Left cardiac atrium (tissue), 4 donors: ENCODE measurements around the gene MIER3. TPM values are rescaled to one million over a fixed set of nuclear protein-coding genes. Genes with fewer than 3 reads are reported as not detected.
"Not testable (repeated sequence)": the region's sequence is repeated elsewhere in the genome, so short reads cannot be mapped to it uniquely, and the experiment has no call there.

Source experiments
- ATAC-seq, 2 donors: fragments of 200-7000 bp; cut with Tn5 transposase; one replicate each; pipeline ENCODE4 v1.9.1; 2020; ENCODE audit warnings: mild to moderate bottlenecking in 2 of 2, moderate library complexity in 2 of 2
- DNase-seq: peaks from one replicate; pipeline ENCODE4 v3.0.0-alpha.2; 2020
- intact Hi-C, 2 donors: fragments of 100-400 bp; cut with DNase I; formaldehyde crosslinking; loops; one replicate each; pipeline versions ENCODE4 v1.14.1 to v1.15.1; 2022 to 2023
- long read RNA-seq: library from polyadenylated mRNA; unstranded; transcript quantifications from one replicate; pipeline ENCODE4 v2.0.0, GENCODE V29; 2021
- total RNA-seq, 2 donors: library from RNA; stranded (reverse); fragmentation: NEBNext Ultra II Directional; extraction: Animal tissue kit (Norgen Biotek cat#: 25700); gene quantifications; one replicate each; pipeline ENCODE4 v1.2.1, GENCODE V29; 2021
- donor health status: DM: no; HTN: yes; CAD: no.
- donor health status: DM: no; HTN: yes; CAD: no; lungs with severe emphysema.
- donor health status: DM: yes; HTN: yes; CAD: no.
- donor health status: Dilated cardiomyopathy.

The MIER3 gene, protein sequence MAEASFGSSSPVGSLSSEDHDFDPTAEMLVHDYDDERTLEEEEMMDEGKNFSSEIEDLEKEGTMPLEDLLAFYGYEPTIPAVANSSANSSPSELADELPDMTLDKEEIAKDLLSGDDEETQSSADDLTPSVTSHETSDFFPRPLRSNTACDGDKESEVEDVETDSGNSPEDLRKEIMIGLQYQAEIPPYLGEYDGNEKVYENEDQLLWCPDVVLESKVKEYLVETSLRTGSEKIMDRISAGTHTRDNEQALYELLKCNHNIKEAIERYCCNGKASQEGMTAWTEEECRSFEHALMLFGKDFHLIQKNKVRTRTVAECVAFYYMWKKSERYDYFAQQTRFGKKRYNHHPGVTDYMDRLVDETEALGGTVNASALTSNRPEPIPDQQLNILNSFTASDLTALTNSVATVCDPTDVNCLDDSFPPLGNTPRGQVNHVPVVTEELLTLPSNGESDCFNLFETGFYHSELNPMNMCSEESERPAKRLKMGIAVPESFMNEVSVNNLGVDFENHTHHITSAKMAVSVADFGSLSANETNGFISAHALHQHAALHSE
- total RNA-seq, result 10 to 100 TPM; 12.6 to 16.6 TPM
- long read RNA-seq, partial matches to known transcripts, result 0 of 4 reads
- long read RNA-seq, other reads (novel, unspliced or antisense), result 4 of 4 reads

DNA sequence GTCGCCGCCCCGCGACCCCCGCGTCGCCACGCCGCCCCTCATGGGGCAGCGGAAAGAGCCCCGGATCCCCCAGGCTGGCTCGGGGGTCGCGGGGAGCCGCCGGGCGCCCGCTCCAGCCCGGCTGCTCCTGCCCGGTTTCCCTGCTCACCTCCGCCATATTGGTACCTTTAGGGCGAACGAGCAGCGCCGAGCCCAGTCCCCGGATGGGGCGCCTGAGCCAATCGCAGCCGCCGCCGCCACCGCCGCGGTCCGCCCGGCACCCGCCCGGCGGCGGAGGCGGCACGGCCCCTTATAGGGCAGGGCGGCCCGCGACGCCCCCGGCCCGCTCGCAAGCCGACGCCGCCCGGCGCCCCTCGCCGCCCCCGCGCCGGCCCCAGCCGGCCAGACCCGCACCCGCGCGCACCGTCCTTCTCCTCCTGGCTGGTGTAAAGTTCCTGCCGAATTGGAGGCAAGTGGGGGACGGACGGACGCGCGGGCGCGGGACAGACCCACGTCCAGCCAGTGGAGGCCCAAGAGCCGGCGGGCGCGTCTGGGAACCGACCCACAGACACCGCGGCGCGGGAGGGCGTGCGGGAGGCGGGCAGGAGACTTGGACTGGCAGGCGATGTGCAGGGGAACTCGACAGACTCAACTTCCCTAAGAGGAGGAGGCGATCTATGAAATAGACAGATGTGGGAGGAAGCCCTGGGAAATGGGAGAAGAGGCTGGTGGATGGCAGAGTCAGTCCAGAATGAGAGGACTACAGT, at the start of gene MIER3:
TSS of gene MIER3 (minus strand) at position 178 of the 746 bp plus-strand sequence. CDS start at position 157, 21 bp downstream.
- DNase-seq (peak; percentile 87), ATAC-seq (peak; percentile 96 to 98)
- intact Hi-C loops, result no loop called here

DNA sequence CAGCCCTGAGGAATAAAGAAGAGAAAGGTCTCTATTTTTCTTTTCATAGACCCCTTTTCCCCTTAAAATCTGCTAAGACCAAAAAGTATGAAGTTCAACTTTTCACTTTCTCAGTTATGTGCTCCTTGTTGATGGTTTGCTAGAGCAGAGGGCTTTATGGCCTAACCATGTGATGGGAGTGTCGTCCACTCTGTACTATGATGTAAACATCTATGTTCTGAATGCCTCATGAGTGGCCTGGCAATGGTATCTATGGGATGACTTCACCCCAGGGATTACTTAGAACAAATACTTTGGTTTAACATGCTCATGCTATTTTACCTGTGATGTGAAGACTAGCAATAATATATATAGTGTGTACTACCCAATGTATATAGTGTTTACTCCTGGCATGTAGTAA, 43.7 kb upstream of the MIER3 start:
- no peak for DNase-seq
- intact Hi-C loops, result no loop called here
- no peak for ATAC-seq

DNA sequence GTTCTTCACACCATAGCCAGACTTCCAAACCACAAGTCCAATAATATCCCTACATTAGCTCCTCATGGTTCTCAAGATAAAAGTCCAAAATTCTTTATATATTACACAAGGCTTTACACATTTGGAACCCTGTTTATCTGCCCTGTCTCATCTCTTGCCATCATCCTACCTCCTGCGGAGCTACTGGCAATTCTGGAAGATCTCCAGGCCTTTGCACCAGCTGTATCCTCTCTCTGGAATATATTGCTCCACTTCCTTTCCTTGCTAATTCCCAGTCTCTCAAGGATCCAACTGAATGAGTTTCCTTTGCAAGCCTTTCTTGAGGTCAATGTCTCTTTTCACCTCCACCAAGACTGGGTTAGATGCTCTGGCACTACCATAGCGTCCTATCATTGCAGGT, 41.3 kb upstream of the MIER3 start:
- intact Hi-C loops, result no loop called here
- DNase-seq (no peak), ATAC-seq (no peak)

DNA sequence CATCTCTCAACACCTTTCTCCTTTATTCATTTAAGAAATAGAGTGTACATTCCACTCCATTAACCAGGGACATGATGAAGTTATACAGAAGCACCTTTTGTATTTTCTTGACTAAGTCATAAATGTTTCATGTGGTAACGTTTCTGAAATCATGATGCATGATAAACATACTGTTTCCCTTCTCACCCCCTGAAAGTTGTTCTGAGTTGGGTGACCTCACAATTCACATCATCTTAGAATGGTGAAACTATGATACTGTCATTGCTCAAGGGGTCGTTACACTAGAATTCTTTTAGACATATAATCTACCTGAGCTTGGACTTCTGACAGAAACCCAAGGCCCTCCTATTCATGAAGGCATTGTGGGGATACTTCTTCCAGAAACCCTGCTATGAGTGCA, 37.8 kb upstream of the MIER3 start:
- intact Hi-C loops, result no loop called here
- DNase-seq, result no peak
- ATAC-seq, result no peak

DNA sequence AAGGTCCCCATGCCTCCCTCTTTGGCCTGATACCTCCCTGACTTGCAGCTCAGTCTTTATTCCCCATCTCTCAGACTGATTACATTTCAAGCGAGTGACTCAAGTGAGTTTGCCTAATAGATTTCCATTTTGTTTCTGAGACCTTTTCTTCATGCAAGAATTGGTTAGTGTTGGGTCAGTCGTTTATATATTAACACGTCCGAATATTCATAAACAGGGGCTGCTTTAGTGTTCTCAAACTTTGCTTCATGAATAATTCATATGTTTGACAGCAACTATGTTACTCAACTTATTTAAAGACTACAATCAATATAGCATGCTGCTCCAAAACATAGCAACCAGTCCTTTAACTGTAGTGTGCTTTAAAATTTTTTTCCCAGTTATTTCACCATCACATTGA, 36.6 kb upstream of the MIER3 start:
- ATAC-seq (no peak), DNase-seq (no peak)
- intact Hi-C loops, result no loop called here

DNA sequence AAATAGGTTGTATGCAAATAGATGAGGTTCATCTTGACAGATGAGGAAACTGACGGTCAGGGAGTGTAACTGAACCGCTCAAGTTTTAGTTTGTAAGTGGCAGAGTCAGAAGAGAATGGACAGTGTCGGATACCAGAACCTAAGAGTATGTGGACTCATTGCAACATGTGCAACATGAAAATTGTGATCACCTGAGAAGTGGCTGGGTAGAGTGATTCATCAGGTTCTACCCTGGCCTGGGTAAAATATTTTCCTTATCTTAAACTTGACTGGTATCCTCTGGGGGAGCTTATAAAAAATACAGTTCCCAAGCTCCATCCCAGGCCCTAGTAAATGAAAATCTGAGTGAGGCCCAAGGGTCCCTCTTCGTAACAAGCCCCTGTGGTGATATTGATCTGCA, 35.2 kb upstream of the MIER3 start:
- DNase-seq (no peak), ATAC-seq (no peak)
- intact Hi-C loops, result no loop called here

DNA sequence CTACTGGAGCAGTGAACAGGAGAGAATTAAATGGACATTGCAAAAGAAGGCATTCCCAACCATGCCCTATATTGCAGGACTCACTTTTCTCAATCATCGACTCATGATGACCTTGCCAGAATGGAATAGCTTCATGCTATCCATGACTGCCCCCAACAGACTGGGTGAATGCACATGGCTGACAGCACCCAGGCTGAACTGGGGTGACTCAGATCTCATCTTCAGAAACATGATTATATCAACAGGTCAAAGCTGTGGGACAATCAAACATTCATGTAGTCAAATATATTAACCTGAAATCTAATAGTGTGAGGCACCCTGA, 34.7 kb upstream of the MIER3 start:
- intact Hi-C loops, result no loop called here

DNA sequence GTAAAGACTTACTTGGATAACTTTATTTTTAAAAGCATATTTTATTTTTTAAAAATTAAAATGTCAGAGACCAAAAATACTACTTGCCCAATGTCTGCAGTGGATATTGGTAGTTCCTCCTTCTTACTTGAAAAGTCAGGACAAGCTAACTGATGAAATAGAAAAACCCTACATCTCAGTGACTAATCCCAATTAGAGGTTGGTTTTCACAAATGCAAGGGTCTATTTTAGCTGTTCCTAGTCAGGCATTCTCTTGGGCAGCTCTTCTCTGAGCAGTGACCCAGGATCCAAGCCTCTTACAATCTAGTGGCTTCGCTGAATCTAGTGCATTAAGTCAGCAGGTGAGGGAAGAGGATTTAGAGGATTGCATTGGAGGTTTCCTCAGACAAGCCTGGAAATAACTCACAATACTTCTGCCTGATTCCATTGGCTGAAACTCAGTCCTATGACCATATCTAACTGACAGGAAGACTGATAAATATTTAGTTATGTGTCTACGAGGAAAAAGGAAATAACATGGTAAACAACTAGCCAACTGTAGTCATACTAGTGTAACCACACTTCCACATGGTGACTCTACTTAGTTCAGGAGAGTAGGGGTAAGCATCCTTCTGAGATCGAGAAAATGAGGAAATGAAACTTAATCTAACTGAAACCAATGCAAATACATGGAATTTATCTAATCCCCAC, 34.2 kb upstream of the MIER3 start:
- ATAC-seq (no peak), DNase-seq (no peak)
- intact Hi-C loops, result no loop called here

More for the DNA sequence above, 34.7 kb upstream of the MIER3 start:
- ATAC-seq (no peak), DNase-seq (no peak)

DNA sequence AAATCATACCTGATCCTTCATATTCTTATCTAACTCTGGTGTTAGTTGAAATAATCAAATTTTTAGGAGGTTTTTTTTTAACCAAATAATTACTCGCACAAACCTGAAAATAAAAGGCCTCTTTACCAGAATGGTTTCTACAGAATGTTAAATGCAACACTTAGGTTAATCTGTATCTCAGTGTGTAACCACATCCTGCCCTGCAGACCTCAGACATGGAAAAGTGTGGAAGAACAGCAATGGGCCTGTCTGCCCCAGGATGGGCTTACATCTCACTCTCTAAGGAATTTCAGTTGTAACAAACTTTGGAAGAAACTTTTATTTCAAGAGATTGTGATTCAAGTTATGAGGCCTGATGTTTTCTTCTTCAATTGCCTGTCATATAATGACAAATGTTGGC, 32.5 kb upstream of the MIER3 start:
- ATAC-seq (no peak), DNase-seq (no peak)
- intact Hi-C loops, result no loop called here

DNA sequence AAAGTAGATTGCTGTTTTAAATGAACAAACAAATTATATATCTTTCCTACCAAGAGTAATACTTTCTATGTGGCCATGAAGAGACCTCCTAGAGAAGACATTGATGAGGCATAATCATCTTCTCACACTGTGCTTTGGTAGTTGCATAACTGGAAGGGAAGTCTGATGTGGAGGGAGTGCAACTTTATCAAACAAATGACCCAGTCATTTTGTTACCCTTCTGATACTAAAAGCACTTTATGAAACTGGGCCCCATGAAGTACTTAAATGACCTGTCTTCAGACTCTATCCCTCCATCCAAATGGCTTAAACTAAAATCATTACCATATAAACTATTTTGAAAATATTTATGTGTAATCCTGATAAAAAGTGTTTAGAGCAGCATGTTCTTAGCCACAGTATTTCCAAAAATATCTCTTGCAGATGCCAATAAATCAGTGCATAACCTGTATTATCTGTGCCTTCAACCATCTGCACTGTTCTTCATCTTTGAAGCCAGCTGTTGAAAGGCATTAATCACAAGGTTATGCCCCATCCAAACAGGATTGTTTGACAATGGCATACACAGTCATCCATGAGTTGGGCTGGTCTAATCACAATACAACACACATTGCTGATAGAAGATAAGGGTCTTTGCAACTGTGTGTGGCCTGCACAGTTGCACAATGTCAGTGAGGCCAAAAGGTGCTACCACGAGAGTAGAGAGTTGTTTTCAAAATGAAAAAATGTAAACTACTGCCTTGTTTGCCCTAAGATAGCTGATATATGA, 31.9 kb upstream of the MIER3 start:
- ATAC-seq (no peak), DNase-seq (no peak)
- intact Hi-C loops, result no loop called here

DNA sequence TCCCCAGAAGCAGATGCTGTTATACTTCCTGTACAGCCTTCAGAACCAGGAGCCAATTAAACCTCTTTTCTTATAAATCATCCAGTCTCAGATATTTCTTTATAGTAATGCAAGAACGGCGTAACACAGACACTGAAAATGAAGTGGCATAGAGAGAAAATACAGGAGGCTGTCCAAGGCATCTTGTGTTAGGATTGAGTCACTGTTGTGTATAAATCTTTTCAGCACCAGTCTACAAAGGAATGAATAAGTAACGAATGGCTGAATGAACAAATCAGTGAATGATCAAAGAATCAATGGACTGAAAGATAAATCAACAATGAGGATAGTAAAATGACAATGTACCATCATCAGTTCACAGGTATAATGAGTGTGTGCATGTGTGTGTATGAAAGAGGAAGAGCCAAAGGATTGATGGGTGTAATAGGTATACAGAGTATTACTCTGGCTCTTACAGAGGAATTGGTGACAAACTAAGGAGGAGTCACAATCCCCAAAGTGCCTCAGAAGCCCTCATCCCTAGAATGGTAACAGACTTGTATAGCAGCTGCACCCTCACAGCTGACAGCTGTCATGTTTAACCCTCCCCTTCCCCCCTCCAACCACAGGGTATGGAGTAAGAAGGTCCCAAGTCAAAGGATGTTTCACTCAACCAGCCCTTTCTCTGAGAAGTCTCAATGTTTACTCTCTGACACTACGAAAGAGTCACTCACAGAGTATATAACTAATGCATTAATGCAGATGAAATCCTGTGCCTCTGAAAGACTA, 29.8 kb upstream of the MIER3 start:
- no peak for DNase-seq
- no peak for ATAC-seq
- intact Hi-C loops, result no loop called here

DNA sequence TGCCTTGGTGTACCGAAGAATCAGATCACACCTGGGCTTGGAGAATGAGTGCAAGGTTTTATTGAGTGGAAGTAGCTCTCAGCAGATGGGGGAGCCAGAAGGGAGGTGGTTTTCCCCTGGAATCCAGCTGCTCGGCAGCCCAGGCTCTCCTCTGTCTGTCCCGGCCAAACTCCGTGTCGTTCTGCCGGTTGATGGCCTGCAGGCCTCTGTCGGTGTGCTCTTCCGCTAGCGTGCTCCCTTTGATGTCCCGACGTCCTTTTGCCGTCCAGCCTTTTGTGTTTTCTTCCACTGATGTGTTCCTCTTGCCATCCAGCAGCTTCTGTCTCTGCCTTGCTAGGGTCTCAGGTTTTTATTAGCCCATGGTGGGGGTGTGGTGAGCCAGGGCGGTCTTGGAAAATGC, 28.0 kb upstream of the MIER3 start:
- intact Hi-C loops, result loop anchor here in 1 of 2 donors (10.0 kb wide), 1 partner anchor 175 kb away; no protein-coding TSS in a partner anchor
- no peak for ATAC-seq
- DNase-seq, result no peak

DNA sequence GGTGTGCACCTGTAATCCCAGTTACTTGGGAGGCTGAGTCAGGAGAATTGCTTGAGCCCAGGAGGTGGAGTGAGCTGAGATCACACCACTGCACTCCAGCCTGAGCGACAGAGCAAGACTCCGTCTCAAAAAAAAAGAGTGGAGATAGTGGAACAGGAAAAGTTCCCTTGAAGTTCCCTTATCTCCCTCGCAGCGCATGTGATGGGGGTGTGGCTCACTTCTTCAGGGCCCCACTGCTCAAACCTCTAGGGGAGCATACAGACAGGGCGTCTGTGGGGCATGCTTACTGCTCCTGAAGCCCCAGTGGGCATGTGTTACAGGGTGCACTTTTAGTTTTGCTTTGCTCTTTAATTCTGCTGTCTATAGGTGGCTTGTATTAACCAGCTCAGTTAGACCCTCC, 27.6 kb upstream of the MIER3 start:
- not testable (repeated sequence) for DNase-seq, ATAC-seq
- intact Hi-C loops, result loop anchor here in 1 of 2 donors (10.0 kb wide), 1 partner anchor 175 kb away; no protein-coding TSS in a partner anchor

DNA sequence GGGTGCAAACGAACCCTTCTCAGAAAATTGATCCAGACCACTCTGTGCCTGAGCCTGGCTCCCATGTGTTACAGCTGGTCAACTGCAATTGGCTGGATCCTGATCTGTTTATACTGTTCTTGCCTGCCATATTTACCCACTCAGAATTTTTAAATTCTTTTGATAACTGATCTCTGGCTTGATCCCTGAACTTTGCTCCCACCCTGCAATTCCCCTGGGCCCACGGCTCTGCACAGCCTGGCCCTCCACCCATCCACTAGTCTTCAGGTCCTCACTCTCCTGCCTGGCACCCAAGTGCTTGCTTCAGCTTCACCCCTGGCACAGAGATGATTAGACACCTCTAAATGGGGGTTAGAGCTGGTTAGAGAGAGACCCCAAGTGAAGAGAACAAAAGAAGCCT, 25.9 kb upstream of the MIER3 start:
- no peak for ATAC-seq
- intact Hi-C loops, result loop anchor here in 1 of 2 donors (10.0 kb wide), 1 partner anchor 177 kb away; no protein-coding TSS in a partner anchor
- DNase-seq, result no peak

DNA sequence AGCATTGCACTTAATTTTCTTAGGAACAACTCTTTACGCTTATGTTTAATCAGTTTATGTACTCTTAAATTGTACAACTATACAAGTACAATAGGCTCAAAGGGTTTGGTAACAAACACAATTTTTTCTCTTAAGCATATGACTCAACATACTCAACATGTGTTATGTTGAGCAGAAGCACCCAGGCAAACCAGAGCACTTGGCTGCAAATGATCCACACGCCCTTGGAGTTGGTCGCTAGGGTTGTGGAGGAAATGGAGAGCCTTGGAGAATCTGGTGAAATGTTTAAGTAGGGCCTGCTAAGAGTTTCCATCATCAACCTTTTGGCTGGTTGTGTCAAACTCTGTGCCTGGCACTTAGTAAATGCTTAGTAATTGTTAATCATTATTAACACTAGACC, 25.1 kb upstream of the MIER3 start:
- ATAC-seq (no peak), DNase-seq (no peak)
- intact Hi-C loops, result loop anchor here in 1 of 2 donors (10.0 kb wide), 1 partner anchor 178 kb away; no protein-coding TSS in a partner anchor

DNA sequence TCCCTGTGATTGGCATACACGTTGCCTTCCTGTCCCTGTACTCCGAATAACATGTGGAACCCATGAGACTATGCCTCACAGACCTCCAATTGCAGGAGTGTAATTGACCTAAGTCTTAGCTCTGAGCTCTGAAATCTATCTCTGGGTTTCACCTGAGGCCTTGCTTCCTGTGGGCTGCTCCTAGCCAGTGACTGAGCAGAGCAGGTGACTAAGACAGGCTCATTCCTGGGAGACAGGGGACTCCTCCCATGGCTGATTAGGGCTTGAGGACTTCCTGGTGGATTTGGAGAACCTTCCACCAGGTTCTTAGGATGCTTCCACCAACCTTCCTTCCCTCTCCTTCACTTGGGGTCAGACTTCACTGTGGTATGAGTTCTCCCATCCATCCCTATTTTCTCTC, 22.3 kb upstream of the MIER3 start:
- ATAC-seq, result no peak
- no peak for DNase-seq
- intact Hi-C loops, result loop anchor here in 1 of 2 donors (10.0 kb wide), 1 partner anchor 181 kb away; no protein-coding TSS in a partner anchor

DNA sequence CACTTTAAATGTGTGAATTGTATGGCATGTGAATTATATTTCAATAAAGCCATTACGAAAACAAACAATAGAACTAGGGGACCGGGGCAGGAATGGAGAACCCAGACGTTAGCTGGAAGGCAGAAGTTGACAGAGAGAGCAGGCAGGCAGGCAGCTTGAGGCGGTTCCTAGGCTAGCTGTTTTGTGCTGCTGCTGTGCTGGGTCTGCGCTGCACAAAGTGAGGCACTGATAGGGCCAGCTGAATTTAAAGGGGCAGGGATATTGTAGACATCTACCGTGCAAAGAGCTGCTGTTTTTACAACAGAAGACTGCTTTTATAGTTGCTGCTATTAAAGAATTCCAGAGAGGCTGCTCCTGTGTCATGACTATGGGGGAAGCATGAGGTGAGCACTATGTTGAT, 21.6 kb upstream of the MIER3 start:
- ATAC-seq, result no peak
- intact Hi-C loops, result loop anchor here in 1 of 2 donors (10.0 kb wide), 1 partner anchor 181 kb away; no protein-coding TSS in a partner anchor
- no peak for DNase-seq

DNA sequence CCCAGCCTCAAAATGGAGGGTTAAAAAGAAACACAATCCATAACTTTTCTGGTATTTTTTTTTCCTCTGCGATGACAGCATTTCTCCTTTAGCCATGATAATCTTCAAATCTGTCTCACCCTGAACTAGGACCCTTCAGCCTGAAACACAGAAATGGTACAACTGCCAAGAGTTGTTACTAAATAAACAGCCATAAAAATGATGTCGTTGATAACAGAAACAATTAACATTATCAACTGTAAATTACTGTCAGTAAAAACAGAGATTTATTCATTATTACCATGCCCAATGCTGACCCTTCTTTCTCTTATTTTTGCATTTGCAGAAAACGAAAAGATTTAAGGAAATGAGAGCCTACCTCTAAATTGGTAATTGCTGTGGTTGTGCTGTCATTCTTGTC, 19.4 kb upstream of the MIER3 start:
- ATAC-seq, result no peak
- intact Hi-C loops, result loop anchor here in 1 of 2 donors (10.0 kb wide), 1 partner anchor 184 kb away; no protein-coding TSS in a partner anchor
- no peak for DNase-seq
